NT2/D1 (cell line): ENCODE measurements around the gene FSTL4.

Experiments
- SUZ12 ChIP-seq: IDR thresholded peaks from 2 replicates; pipeline ENCODE4 v1.6.1; 2011; ENCODE audit not compliant: insufficient read length, insufficient read depth; ENCODE audit errors: extremely low read depth
- YY1 ChIP-seq: IDR thresholded peaks from 2 replicates; pipeline ENCODE4 v1.6.1; 2011; ENCODE audit not compliant: insufficient read length, insufficient read depth
- ZNF274 ChIP-seq: IDR thresholded peaks from 2 replicates; pipeline ENCODE4 v1.6.1; 2011; ENCODE audit warnings: mild to moderate bottlenecking, low read depth, low read length

GRCh38 chr5:133236541-133236951 lies 375.8 kb downstream of the FSTL4 start:
- TF ChIP-seq SUZ12 (no peak), YY1 (no peak), ZNF274 (no peak)
